GM12878 (cell line): ENCODE data around the gene SLC44A4. TPM values are rescaled to one million over a fixed set of nuclear protein-coding genes. Genes with fewer than 3 reads are reported as not detected.

Experiments used
- ASH2L ChIP-seq: fragments of 300-600, 200-600 bp; sonication (generic); IDR thresholded peaks from 2 replicates; pipeline ENCODE4 v1.6.1; 2017; ENCODE audit warnings: low read depth, mild to moderate bottlenecking, borderline replicate concordance
- BMI1 ChIP-seq: fragments of 450-650 bp; IDR thresholded peaks from 2 replicates; pipeline ENCODE4 v1.6.1; 2016; ENCODE audit warnings: mild to moderate bottlenecking, moderate library complexity, borderline replicate concordance
- CREB1 ChIP-seq: IDR thresholded peaks from 2 replicates; pipeline ENCODE4 v1.6.1; 2012; ENCODE audit warnings: low read depth, mild to moderate bottlenecking, inconsistent platforms
- E4F1 ChIP-seq: fragments of 450-650 bp; IDR thresholded peaks from 2 replicates; pipeline ENCODE4 v1.6.1; 2018; ENCODE audit warnings: borderline replicate concordance, mild to moderate bottlenecking; ENCODE audit not compliant: partially characterized antibody
- EGR1 ChIP-seq, 2 experiments: IDR thresholded peaks; 1 replicate in 1 of 2; 2 replicates in 1 of 2; pipeline ENCODE4 v1.6.1; 2011 to 2012; ENCODE audit warnings: low read depth in 2 of 2, low read length in 2 of 2, borderline replicate concordance in 1 of 2, mild to moderate bottlenecking in 1 of 2, moderate library complexity in 1 of 2
- GATAD2B ChIP-seq: fragments of 450-650 bp; conservative IDR thresholded peaks from 2 replicates; pipeline ENCODE4 v1.6.1; 2017; ENCODE audit warnings: low read depth, mild to moderate bottlenecking, moderate library complexity
- MLLT1 ChIP-seq: fragments of 450-650 bp; IDR thresholded peaks from 2 replicates; pipeline ENCODE4 v1.6.1; 2016; ENCODE audit warnings: mild to moderate bottlenecking
- NR2C1 ChIP-seq: fragments of 450-650 bp; IDR thresholded peaks from 2 replicates; pipeline ENCODE4 v1.6.1; 2017; ENCODE audit warnings: antibody characterized with exemption, mild to moderate bottlenecking, moderate library complexity
- PML ChIP-seq: IDR thresholded peaks from 2 replicates; pipeline ENCODE4 v1.6.1; 2012; ENCODE audit warnings: low read length, inconsistent platforms
- PRDM15 ChIP-seq: fragments of 450-650 bp; formaldehyde crosslinking; IDR thresholded peaks from 2 replicates; pipeline ENCODE4 v1.4.0; 2020; ENCODE audit warnings: mild to moderate bottlenecking, moderate library complexity
- RAD21 ChIP-seq: IDR thresholded peaks from 2 replicates; pipeline ENCODE4 v1.6.1; 2011; ENCODE audit warnings: mild to moderate bottlenecking, low read depth, low read length, moderate library complexity; ENCODE audit not compliant: insufficient read depth
- REST ChIP-seq: IDR thresholded peaks from 2 replicates; pipeline ENCODE4 v1.6.1; 2012; ENCODE audit warnings: mild to moderate bottlenecking, low read depth, low read length
- TAF1 ChIP-seq: IDR thresholded peaks from 2 replicates; pipeline ENCODE4 v1.6.1; 2011; ENCODE audit warnings: mild to moderate bottlenecking, low read depth, low read length, borderline replicate concordance
- TCF3 ChIP-seq: IDR thresholded peaks from 2 replicates; pipeline ENCODE4 v1.6.1; 2012; ENCODE audit warnings: low read depth, mild to moderate bottlenecking, low read length, borderline replicate concordance; ENCODE audit not compliant: insufficient read depth
- TCF7 ChIP-seq: IDR thresholded peaks from 2 replicates; pipeline ENCODE4 v1.6.1; 2014; ENCODE audit warnings: antibody characterized with exemption, borderline replicate concordance
- ZSCAN29 ChIP-seq: fragments of 450-650 bp; IDR thresholded peaks from 2 replicates; pipeline ENCODE4 v1.6.1; 2017; ENCODE audit warnings: mild to moderate bottlenecking, moderate library complexity
- polyA plus RNA-seq, 11 experiments: library from polyadenylated mRNA; depleted of rRNA in 4 of 11; unstranded in 6 of 11; stranded (reverse) in 5 of 11; fragments of >200 nt; fragmentation: Nextera tagmentation in 4 of 11; fragmentation: Illumina TruSeq in 1 of 11; extraction: Ambion mirVana in 4 of 11; extraction: Trizol in 1 of 11; gene quantifications; 1 replicate in 1 of 11; 2 replicates in 10 of 11; pipeline versions ENCODE4 v1.2.1 to v1.2.3, GENCODE V29; 2011 to 2016; ENCODE audit warnings: inconsistent platforms in 2 of 11, missing spikeins in 2 of 11, low read depth in 1 of 11
- total RNA-seq, 4 experiments: library from RNA; depleted of rRNA in 3 of 4; stranded (reverse); fragments of >200 nt in 3 of 4; fragmentation: Illumina TruSeq in 1 of 4; extraction: Trizol in 1 of 4; gene quantifications; 2 replicates each; pipeline versions ENCODE4 v1.2.1 to v1.2.3, GENCODE V29; 2013 to 2021
- TF ChIP-seq, protein P1 (sequence below): fragments of 450-650 bp; IDR thresholded peaks from 2 replicates; pipeline ENCODE4 v1.6.1; 2014; ENCODE audit warnings: mild to moderate bottlenecking

The SLC44A4 gene
- total and polyA plus RNA-seq, 10 of the 15 experiments (the other 5 are each of a cell fraction or from before 2014, with no cell fraction given) = 0.04 to 0.24 (median 0.15) TPM; not detected in 3

DNA sequence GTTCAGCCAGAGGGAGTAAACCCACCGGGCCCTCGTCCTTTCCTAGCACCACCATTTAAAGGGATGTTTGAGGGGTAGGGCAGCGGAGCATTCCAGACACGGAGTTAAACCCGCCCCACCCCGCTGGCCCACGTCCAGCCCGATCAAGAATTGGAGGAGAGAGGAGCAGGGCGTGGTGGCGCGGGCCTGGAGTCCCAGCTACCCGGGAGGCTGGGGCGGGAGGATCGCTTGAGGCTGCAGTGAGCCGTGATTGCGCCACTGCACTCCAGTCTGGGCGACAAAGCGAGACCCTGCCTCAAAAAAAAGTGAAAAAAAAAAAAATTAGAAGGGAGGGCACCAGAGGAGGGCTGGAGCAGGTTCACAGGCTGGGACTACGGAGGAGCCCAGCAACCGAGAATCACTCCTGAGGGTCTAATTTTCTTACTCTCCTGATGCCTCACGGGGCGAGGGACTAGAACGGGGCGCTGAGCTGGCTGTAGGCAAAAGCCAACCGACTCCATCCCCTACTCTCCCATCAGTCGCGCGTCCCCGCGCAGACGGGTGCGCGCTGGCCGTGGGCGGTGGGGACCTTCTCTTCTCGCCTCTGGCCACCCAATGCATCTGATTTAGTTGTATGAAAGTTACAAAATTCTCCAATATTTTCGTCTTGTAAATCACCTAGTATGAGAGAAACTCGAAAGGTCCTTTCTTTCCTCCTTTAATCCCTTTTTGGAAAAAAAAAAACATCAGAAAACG, 57.3 kb downstream of the SLC44A4 start (continued):
- TF ChIP-seq, protein P1, sequence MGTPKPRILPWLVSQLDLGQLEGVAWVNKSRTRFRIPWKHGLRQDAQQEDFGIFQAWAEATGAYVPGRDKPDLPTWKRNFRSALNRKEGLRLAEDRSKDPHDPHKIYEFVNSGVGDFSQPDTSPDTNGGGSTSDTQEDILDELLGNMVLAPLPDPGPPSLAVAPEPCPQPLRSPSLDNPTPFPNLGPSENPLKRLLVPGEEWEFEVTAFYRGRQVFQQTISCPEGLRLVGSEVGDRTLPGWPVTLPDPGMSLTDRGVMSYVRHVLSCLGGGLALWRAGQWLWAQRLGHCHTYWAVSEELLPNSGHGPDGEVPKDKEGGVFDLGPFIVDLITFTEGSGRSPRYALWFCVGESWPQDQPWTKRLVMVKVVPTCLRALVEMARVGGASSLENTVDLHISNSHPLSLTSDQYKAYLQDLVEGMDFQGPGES = no peak
- TF ChIP-seq MLLT1 = peak; percentile 84
- TF ChIP-seq RAD21 = no peak
- TF ChIP-seq E4F1 = no peak
- TF ChIP-seq NR2C1 = no peak
- no peak for TF ChIP-seq GATAD2B
- TF ChIP-seq PML = peak; percentile 25; the same call in 1 of the 2 replicates
- TF ChIP-seq CREB1 = no peak
- no peak for TF ChIP-seq TCF3
- no peak for TF ChIP-seq TCF7
- TF ChIP-seq ZSCAN29 = no peak
- TF ChIP-seq ASH2L = no peak
- TF ChIP-seq REST = no peak
- no peak for TF ChIP-seq PRDM15 (CRISPR knock-in tag)
- peak; percentile 64 for TF ChIP-seq TAF1
- peak; percentile 66 to 98 for TF ChIP-seq EGR1 (IDR thresholded peaks at IDR 0.05; ENCODE audit: borderline replicate concordance in 1 of 2, low read depth in 2 of 2, low read length in 2 of 2)
- TF ChIP-seq BMI1 = no peak
